ENCODE measurements around the gene C6orf47. TPM values are rescaled to one million over a fixed set of nuclear protein-coding genes. Genes with fewer than 3 reads are reported as not detected.

Gene C6orf47
- total and polyA plus RNA-seq, 10 of the 15 experiments (the other 5 are each of a cell fraction or from before 2014, with no cell fraction given), result 0.16 to 20.4 (median 17.3) TPM; not detected in 1

- BruUV-seq (replicated peaks), result no TSS peak
- no peak for TF ChIP-seq SIN3A (IDR thresholded peaks at IDR 0.05; ENCODE audit: low read depth, low read length)
- TF ChIP-seq SPI1 (IDR thresholded peaks at IDR 0.05; ENCODE audit: borderline replicate concordance, insufficient read depth, low read depth, low read length), result no peak
- no peak for TF ChIP-seq ZZZ3 (IDR thresholded peaks at IDR 0.05; ENCODE audit: control insufficient read depth, insufficient read length, low read depth)
- TF ChIP-seq RBBP5 (conservative IDR thresholded peaks at IDR 0.05), result no peak
- TF ChIP-seq HSF1 (IDR thresholded peaks at IDR 0.05; ENCODE audit: low read depth, low read length), result no peak
- TF ChIP-seq TCF7 (IDR thresholded peaks at IDR 0.05; ENCODE audit: borderline replicate concordance), result no peak
- no peak for TF ChIP-seq SUZ12 (IDR thresholded peaks at IDR 0.05; ENCODE audit: unreplicated experiment)
- no peak for TF ChIP-seq CHD2 (IDR thresholded peaks at IDR 0.05; ENCODE audit: borderline replicate concordance, low read depth, low read length)
- TF ChIP-seq ZBED1 (IDR thresholded peaks at IDR 0.05; ENCODE audit: borderline replicate concordance), result no peak
- TF ChIP-seq EZH2 (IDR thresholded peaks at IDR 0.05; ENCODE audit: borderline replicate concordance, control insufficient read depth, low read depth, low read length), result no peak
- no peak for TF ChIP-seq NFYA (IDR thresholded peaks at IDR 0.05; ENCODE audit: borderline replicate concordance, low read depth, low read length)
- no peak for TF ChIP-seq SREBF2 (IDR thresholded peaks at IDR 0.05; ENCODE audit: low read length)
- TF ChIP-seq ZNF592 (IDR thresholded peaks at IDR 0.05), result no peak
- no peak for TF ChIP-seq NRF1 (conservative IDR thresholded peaks at IDR 0.05; ENCODE audit: low read depth, low read length)
- no peak for TF ChIP-seq MTA3 (IDR thresholded peaks at IDR 0.05; ENCODE audit: borderline replicate concordance, low read length)
- Histone ChIP-seq H3K27ac (ENCODE audit: control insufficient read depth, insufficient read depth) (no peak overlapping the region), H3K27me3 (replicated peaks in 1 of 2; ENCODE audit: control insufficient read depth in 2 of 2, insufficient read depth in 2 of 2, low read length in 1 of 2) (no peaks in the 10 kb centered on the region), H3K4me2 (ENCODE audit: control insufficient read depth, insufficient read depth) (no peak overlapping the region), H3K4me1 (ENCODE audit: control insufficient read depth, insufficient read depth, low read length) (no peaks in the 10 kb centered on the region), H3K4me3 (no peak overlapping the region), H3K9me3 (replicated peaks; ENCODE audit: control insufficient read depth, insufficient read depth, low read length) (no peaks in the 10 kb centered on the region), H3K9ac (ENCODE audit: control insufficient read depth, insufficient read depth, low read length) (no peak overlapping the region), H2AFZ (ENCODE audit: control insufficient read depth, low read depth, low read length) (no peak overlapping the region), H4K20me1 (ENCODE audit: control insufficient read depth, insufficient read depth) (no peaks in the 10 kb centered on the region), H3K79me2 (ENCODE audit: control insufficient read depth, insufficient read depth, low read length) (no peaks in the 10 kb centered on the region), H3K36me3 (ENCODE audit: control insufficient read depth in 2 of 2, insufficient read depth in 2 of 2, low read length in 1 of 2) (peaks cover 17 to 29% of the 10 kb centered on the region in 2 experiments)
- ATAC-seq (no peak), DNase-seq (ENCODE audit: low read depth, low spot score) (no peak), FAIRE-seq (no peak)
- ChIA-PET RAD21 (ENCODE audit: unreplicated experiment) (no interaction called here), SMC1A (ENCODE audit: uncharacterized antibody, unreplicated experiment) (interaction anchor here (0.6 to 1.7 kb wide), 4 partner anchors 9 to 601 kb away, joined by 3 read pairs; partner anchors contain the start of gene LY6G6F), POLR2A (interaction anchor here (0.6 to 2.2 kb wide), 3 partner anchors 27 to 72 kb away, joined by 4 to 7 read pairs (median 5); no protein-coding TSS in a partner anchor), CTCF (interaction anchor here (0.7 to 2.1 kb wide), 2 partner anchors 10 to 13 kb away, joined by 3 to 4 read pairs; partner anchors contain the start of gene ABHD16A)
- in situ Hi-C loops (cut with MboI) (no loop called here), intact Hi-C loops (cut with micrococcal nuclease; ENCODE audit: unreplicated experiment) (no loop called here)
- WGBS (ENCODE audit: insufficient coverage, insufficient replicate concordance, low lambda C conversion rate, missing lambda C conversion rate), result 85% methylated on average over 6 of the region's 6 CpGs
Measured at GRCh38 chr6:31693535-31693934, 33.0 kb upstream of the C6orf47 start.
